ENCODE data around the gene SYNGR2.

DNA sequence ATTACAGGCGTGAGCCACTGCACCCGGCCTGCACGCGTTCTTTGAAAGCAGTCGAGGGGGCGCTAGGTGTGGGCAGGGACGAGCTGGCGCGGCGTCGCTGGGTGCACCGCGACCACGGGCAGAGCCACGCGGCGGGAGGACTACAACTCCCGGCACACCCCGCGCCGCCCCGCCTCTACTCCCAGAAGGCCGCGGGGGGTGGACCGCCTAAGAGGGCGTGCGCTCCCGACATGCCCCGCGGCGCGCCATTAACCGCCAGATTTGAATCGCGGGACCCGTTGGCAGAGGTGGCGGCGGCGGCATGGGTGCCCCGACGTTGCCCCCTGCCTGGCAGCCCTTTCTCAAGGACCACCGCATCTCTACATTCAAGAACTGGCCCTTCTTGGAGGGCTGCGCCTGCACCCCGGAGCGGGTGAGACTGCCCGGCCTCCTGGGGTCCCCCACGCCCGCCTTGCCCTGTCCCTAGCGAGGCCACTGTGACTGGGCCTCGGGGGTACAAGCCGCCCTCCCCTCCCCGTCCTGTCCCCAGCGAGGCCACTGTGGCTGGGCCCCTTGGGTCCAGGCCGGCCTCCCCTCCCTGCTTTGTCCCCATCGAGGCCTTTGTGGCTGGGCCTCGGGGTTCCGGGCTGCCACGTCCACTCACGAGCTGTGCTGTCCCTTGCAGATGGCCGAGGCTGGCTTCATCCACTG lies 45.8 kb downstream of the SYNGR2 start, which contains the start of gene BIRC5:
- TF ChIP-seq GLIS3 (CRISPR knock-in tag; IDR thresholded peaks at IDR 0.05) (no peak), ARNTL (CRISPR knock-in tag; IDR thresholded peaks at IDR 0.05; ENCODE audit: borderline replicate concordance, low read depth) (no peak), ZNF565 (CRISPR knock-in tag; conservative IDR thresholded peaks at IDR 0.05; ENCODE audit: low read depth) (no peak), ZC3H10 (CRISPR knock-in tag; IDR thresholded peaks at IDR 0.05) (no peak), ZFP3 (CRISPR knock-in tag; IDR thresholded peaks at IDR 0.05) (no peak), PPARA (CRISPR knock-in tag; IDR thresholded peaks at IDR 0.05; ENCODE audit: borderline replicate concordance) (no peak), SNAI2 (CRISPR knock-in tag; IDR thresholded peaks at IDR 0.05) (no peak), RARB (CRISPR knock-in tag; IDR thresholded peaks at IDR 0.05) (no peak), OSR1 (CRISPR knock-in tag; IDR thresholded peaks at IDR 0.05) (no peak), CSDC2 (CRISPR knock-in tag; IDR thresholded peaks at IDR 0.05) (no peak)
- TF ChIP-seq, protein P1, sequence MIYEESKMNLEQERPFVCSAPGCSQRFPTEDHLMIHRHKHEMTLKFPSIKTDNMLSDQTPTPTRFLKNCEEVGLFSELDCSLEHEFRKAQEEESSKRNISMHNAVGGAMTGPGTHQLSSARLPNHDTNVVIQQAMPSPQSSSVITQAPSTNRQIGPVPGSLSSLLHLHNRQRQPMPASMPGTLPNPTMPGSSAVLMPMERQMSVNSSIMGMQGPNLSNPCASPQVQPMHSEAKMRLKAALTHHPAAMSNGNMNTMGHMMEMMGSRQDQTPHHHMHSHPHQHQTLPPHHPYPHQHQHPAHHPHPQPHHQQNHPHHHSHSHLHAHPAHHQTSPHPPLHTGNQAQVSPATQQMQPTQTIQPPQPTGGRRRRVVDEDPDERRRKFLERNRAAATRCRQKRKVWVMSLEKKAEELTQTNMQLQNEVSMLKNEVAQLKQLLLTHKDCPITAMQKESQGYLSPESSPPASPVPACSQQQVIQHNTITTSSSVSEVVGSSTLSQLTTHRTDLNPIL (CRISPR knock-in tag; IDR thresholded peaks at IDR 0.05; ENCODE audit: low read depth), result no peak
